SK-N-SH treated with all-trans-retinoic acid at 6 μM for 48 hours (cell line): ENCODE measurements around the gene POU6F2.

ENCODE experiments used
- ATAC-seq: fragments of 200-7000 bp; cut with Tn5 transposase; 3 replicates; pipeline ENCODE4 v1.9.1; 2020; ENCODE audit warnings: mild to moderate bottlenecking, moderate library complexity
- CREB5 ChIP-seq: fragments of 250-450 bp; sonication (Bioruptor Pico); IDR thresholded peaks from 2 replicates; pipeline ENCODE4 v1.5.1; 2020; ENCODE audit warnings: low read depth, mild to moderate bottlenecking, moderate library complexity
- CSDC2 ChIP-seq: fragments of 250-450 bp; sonication (Bioruptor Pico); IDR thresholded peaks from 2 replicates; pipeline ENCODE4 v1.5.0; 2020; ENCODE audit warnings: mild to moderate bottlenecking, moderate library complexity
- CSRNP3 ChIP-seq: fragments of 250-450 bp; sonication (Bioruptor Pico); IDR thresholded peaks from 2 replicates; pipeline ENCODE4 v1.5.1; 2021; ENCODE audit warnings: mild to moderate bottlenecking, moderate library complexity
- ESRRG ChIP-seq: fragments of 250-450 bp; sonication (Bioruptor Pico); IDR thresholded peaks from 2 replicates; pipeline ENCODE4 v1.6.1; 2021; ENCODE audit warnings: mild to moderate bottlenecking
- GLIS3 ChIP-seq: fragments of 250-450 bp; sonication (Bioruptor Pico); IDR thresholded peaks from 2 replicates; pipeline ENCODE4 v1.5.0; 2020; ENCODE audit warnings: mild to moderate bottlenecking, moderate library complexity
- ISL1 ChIP-seq: fragments of 250-450 bp; sonication (Bioruptor Pico); IDR thresholded peaks from 2 replicates; pipeline ENCODE4 v2.1.2; 2022; ENCODE audit warnings: mild to moderate bottlenecking, moderate library complexity
- OSR1 ChIP-seq: fragments of 250-450 bp; sonication (Bioruptor Pico); IDR thresholded peaks from 2 replicates; pipeline ENCODE4 v1.8.0; 2022; ENCODE audit warnings: moderate library complexity, mild to moderate bottlenecking, inconsistent platforms
- PATZ1 ChIP-seq: fragments of 250-450 bp; sonication (Bioruptor Pico); IDR thresholded peaks from 2 replicates; pipeline ENCODE4 v1.8.0; 2020; ENCODE audit warnings: mild to moderate bottlenecking, moderate library complexity, borderline replicate concordance
- PPARA ChIP-seq: fragments of 250-450 bp; sonication (Bioruptor Pico); IDR thresholded peaks from 2 replicates; pipeline ENCODE4 v1.5.0; 2020; ENCODE audit warnings: mild to moderate bottlenecking, borderline replicate concordance
- SNAI2 ChIP-seq: fragments of 250-450 bp; sonication (Bioruptor Pico); IDR thresholded peaks from 2 replicates; pipeline ENCODE4 v1.5.0; 2020; ENCODE audit warnings: mild to moderate bottlenecking, moderate library complexity
- TCF4 ChIP-seq: fragments of 250-450 bp; sonication (Bioruptor Pico); IDR thresholded peaks from 2 replicates; pipeline ENCODE4 v1.8.0; 2021; ENCODE audit warnings: mild to moderate bottlenecking, moderate library complexity, borderline replicate concordance
- TOX ChIP-seq: fragments of 250-450 bp; sonication (Bioruptor Pico); IDR thresholded peaks from 2 replicates; pipeline ENCODE4 v1.8.0; 2021; ENCODE audit warnings: mild to moderate bottlenecking, moderate library complexity, borderline replicate concordance
- TSHZ2 ChIP-seq: fragments of 250-450 bp; sonication (Bioruptor Pico); IDR thresholded peaks from 2 replicates; pipeline ENCODE4 v1.5.0; 2020; ENCODE audit warnings: mild to moderate bottlenecking, moderate library complexity
- ZC3H10 ChIP-seq: fragments of 250-450 bp; sonication (Bioruptor Pico); IDR thresholded peaks from 2 replicates; pipeline ENCODE4 v1.5.1; 2021; ENCODE audit warnings: mild to moderate bottlenecking, moderate library complexity
- ZFP3 ChIP-seq: fragments of 250-450 bp; sonication (Bioruptor Pico); IDR thresholded peaks from 2 replicates; pipeline ENCODE4 v1.5.0; 2020; ENCODE audit warnings: mild to moderate bottlenecking, moderate library complexity
- ZFP30 ChIP-seq: fragments of 450-650 bp; formaldehyde crosslinking; IDR thresholded peaks from 2 replicates; pipeline ENCODE4 v1.5.0; 2022; ENCODE audit warnings: mild to moderate bottlenecking, moderate library complexity
- ZNF565 ChIP-seq: fragments of 450-650 bp; formaldehyde crosslinking; conservative IDR thresholded peaks from 2 replicates; pipeline ENCODE4 v1.5.0; 2020; ENCODE audit warnings: low read depth, mild to moderate bottlenecking, moderate library complexity
- ZNF70 ChIP-seq: fragments of 450-650 bp; formaldehyde crosslinking; IDR thresholded peaks from 2 replicates; pipeline ENCODE4 v1.5.0; 2020; ENCODE audit warnings: mild to moderate bottlenecking, moderate library complexity
- ZNF8 ChIP-seq: fragments of 450-650 bp; formaldehyde crosslinking; IDR thresholded peaks from 2 replicates; pipeline ENCODE4 v1.5.0; 2020; ENCODE audit warnings: mild to moderate bottlenecking, moderate library complexity

The POU6F2 gene

GRCh38 chr7:39313376-39313775 lies 335.7 kb downstream of the POU6F2 start (continued):
- TF ChIP-seq PATZ1 (CRISPR knock-in tag) (no peak), ZFP30 (CRISPR knock-in tag) (no peak), ISL1 (CRISPR knock-in tag) (no peak), ESRRG (no peak), SNAI2 (no peak), ZC3H10 (CRISPR knock-in tag) (no peak), ZNF565 (no peak), ZNF70 (CRISPR knock-in tag) (no peak), ZNF8 (CRISPR knock-in tag) (no peak), CSDC2 (CRISPR knock-in tag) (no peak), OSR1 (CRISPR knock-in tag) (no peak)

- ATAC-seq = no peak
- no peak for TF ChIP-seq TOX (CRISPR knock-in tag)
- TF ChIP-seq PATZ1 (CRISPR knock-in tag) = no peak
- TF ChIP-seq, all 23 proteins: peak for 0
Measured at GRCh38 chr7:39313974-39314373, 336.3 kb downstream of the POU6F2 start.

GRCh38 chr7:39317107-39317506 lies 339.4 kb downstream of the POU6F2 start:
- no peak for ATAC-seq
- TF ChIP-seq OSR1 (CRISPR knock-in tag) = no peak
- no peak for TF ChIP-seq ZNF70 (CRISPR knock-in tag)
- TF ChIP-seq ESRRG = no peak
- no peak for TF ChIP-seq ZFP3 (CRISPR knock-in tag)
- TF ChIP-seq TSHZ2 = no peak
- no peak for TF ChIP-seq GLIS3 (CRISPR knock-in tag)
- TF ChIP-seq PPARA (CRISPR knock-in tag) = no peak
- TF ChIP-seq ZNF8 (CRISPR knock-in tag) = no peak
- TF ChIP-seq TOX (CRISPR knock-in tag) = no peak
- TF ChIP-seq CREB5 = no peak
- no peak for TF ChIP-seq ZFP30 (CRISPR knock-in tag)
- TF ChIP-seq TCF4 (CRISPR knock-in tag) = no peak
- TF ChIP-seq CSDC2 (CRISPR knock-in tag) = no peak
- TF ChIP-seq, all 23 proteins: peak for 0

GRCh38 chr7:39317896-39318295 lies 340.2 kb downstream of the POU6F2 start:
- ATAC-seq = no peak
- no peak for TF ChIP-seq ZFP30 (CRISPR knock-in tag)
- no peak for TF ChIP-seq CSRNP3 (CRISPR knock-in tag)
- TF ChIP-seq, all 23 proteins: peak for 0
